K562 (cell line): Measurements from ENCODE around the gene ATXN10. TPM values are rescaled to one million over a fixed set of nuclear protein-coding genes. Genes with fewer than 3 reads are reported as not detected.

Experiments
- ATAC-seq: fragments of 200-7000 bp; cut with Tn5 transposase; 3 replicates; pipeline ENCODE4 v1.9.1; 2020; ENCODE audit warnings: moderate library complexity
- BruUV-seq: library from RNA; stranded (reverse); fragments of 400-500 nt; replicated peaks from 2 replicates; lab custom pipeline; 2021; lab: Mats Ljungman, UMichigan
- CTCF ChIA-PET: fragments of 300-600 bp; formaldehyde crosslinking; extraction: SDS; loops from one replicate; lab custom pipeline; 2021; ENCODE audit warnings: low intra/inter-chr PET ratio; lab: Yijun Ruan, JAX
- POLR2A ChIA-PET: fragments of 300-600, 350-650 bp; sonication (Branson Sonifier 250); formaldehyde crosslinking; extraction: SDS; loops from one replicate; lab custom pipeline; 2021; ENCODE audit warnings: antibody characterized with exemption, inconsistent platforms; lab: Yijun Ruan, JAX
- DNase-seq, 4 experiments: peaks; one replicate each; pipeline versions ENCODE4 v3.0.0 to v3.0.0-alpha.2; 2011 to 2018; ENCODE audit warnings: low spot score in 3 of 4, mixed read lengths in 3 of 4; ENCODE audit errors: extremely low read depth in 1 of 4
- FAIRE-seq: peaks from 2 replicates; lab custom pipeline; 2011; peaks lifted over from hg19 to GRCh38; lab: Jason Lieb, UNC
- H2AFZ ChIP-seq: 2 replicates; pipeline ENCODE4 v1.6.0; 2011; ENCODE audit warnings: low read depth, low read length, control low read depth, inconsistent platforms
- H3K27ac ChIP-seq: fragments of 200-600 bp; 3 replicates; pipeline ENCODE4 v1.8.0; 2011; ENCODE audit warnings: low read depth, mild to moderate bottlenecking, control low read depth, inconsistent platforms, low read length, moderate library complexity, mixed read lengths; ENCODE audit errors: extremely low read depth
- H3K27me3 ChIP-seq, 2 experiments: fragments of 300-600 bp in 1 of 2; 2 replicates in 1 of 2; 3 replicates in 1 of 2; pipeline versions ENCODE4 v1.6.0 to v1.8.0; 2011; ENCODE audit warnings: inconsistent platforms in 2 of 2, low read length in 2 of 2, mild to moderate bottlenecking in 1 of 2, mixed read lengths in 1 of 2, moderate library complexity in 1 of 2; ENCODE audit not compliant: control insufficient read depth in 2 of 2, insufficient read depth in 2 of 2
- H3K36me3 ChIP-seq: fragments of 300-600 bp; 3 replicates; pipeline ENCODE4 v1.8.0; 2011; ENCODE audit warnings: mild to moderate bottlenecking, low read length, inconsistent platforms; ENCODE audit not compliant: control insufficient read depth, insufficient read depth
- H3K4me1 ChIP-seq, 2 experiments: fragments of 200-600 bp in 1 of 2; replicated peaks in 1 of 2; 2 replicates in 1 of 2; 3 replicates in 1 of 2; pipeline versions ENCODE4 v1.5.1 to v1.8.0; 2011; ENCODE audit warnings: inconsistent platforms in 2 of 2, low read length in 2 of 2, mild to moderate bottlenecking in 1 of 2, mixed read lengths in 1 of 2, moderate library complexity in 1 of 2; ENCODE audit not compliant: control insufficient read depth in 2 of 2, insufficient read depth in 2 of 2
- H3K4me2 ChIP-seq: 2 replicates; pipeline ENCODE4 v1.6.1; 2011; ENCODE audit warnings: low read length, control low read depth, inconsistent platforms, mixed read lengths; ENCODE audit not compliant: insufficient read depth
- H3K4me3 ChIP-seq: fragments of 200-600 bp; sonication (generic), shearing (Covaris generic); 2 replicates; pipeline ENCODE4 v1.5.1; 2016; ENCODE audit warnings: control low read depth, inconsistent platforms
- H3K79me2 ChIP-seq: fragments of 200-600 bp; 3 replicates; pipeline ENCODE4 v1.8.0; 2011; ENCODE audit warnings: low read length, inconsistent platforms; ENCODE audit not compliant: control insufficient read depth, insufficient read depth
- H3K9ac ChIP-seq, 2 experiments: 2 replicates each; pipeline versions ENCODE4 v1.6.0 to v1.6.1; 2011; ENCODE audit warnings: low read depth in 2 of 2, low read length in 2 of 2, control low read depth in 1 of 2, inconsistent platforms in 1 of 2, mild to moderate bottlenecking in 1 of 2, mixed read lengths in 1 of 2; ENCODE audit not compliant: insufficient read depth in 1 of 2
- H3K9me1 ChIP-seq: one replicate; pipeline ENCODE4 v1.6.0; 2011; ENCODE audit warnings: inconsistent platforms, mild to moderate bottlenecking, low read length, moderate library complexity; ENCODE audit not compliant: control insufficient read depth, insufficient read depth
- H3K9me3 ChIP-seq: replicated peaks from 2 replicates; pipeline ENCODE4 v1.5.1; 2011; ENCODE audit warnings: low read depth, low read length, inconsistent platforms; ENCODE audit not compliant: control insufficient read depth, insufficient read depth
- H4K20me1 ChIP-seq: replicated peaks from 2 replicates; pipeline ENCODE4 v1.6.1; 2011; ENCODE audit warnings: low read length, inconsistent platforms, mixed read lengths; ENCODE audit not compliant: control insufficient read depth, insufficient read depth
- GMEB1 ChIP-seq: fragments of 250-450 bp; sonication (Bioruptor Pico); IDR thresholded peaks from 2 replicates; pipeline ENCODE4 v1.4.0; 2020; ENCODE audit warnings: mild to moderate bottlenecking
- KDM1A ChIP-seq, 2 experiments: fragments of 450-650 bp; IDR thresholded peaks; 2 replicates each; pipeline ENCODE4 v1.6.1; 2016; ENCODE audit warnings: mild to moderate bottlenecking in 2 of 2
- RBM15 ChIP-seq: fragments of 200-400 bp; formaldehyde crosslinking; IDR thresholded peaks from 2 replicates; pipeline ENCODE4 v1.6.1; 2018; ENCODE audit warnings: mild to moderate bottlenecking, low read length, moderate library complexity; ENCODE audit not compliant: insufficient read depth
- RBM39 ChIP-seq: fragments of 200-400 bp; formaldehyde crosslinking; optimal IDR thresholded peaks from 2 replicates; pipeline ENCODE3; 2018; ENCODE audit warnings: low read depth, low read length
- ZNF133 ChIP-seq: fragments of 250-450 bp; sonication (Bioruptor Pico); IDR thresholded peaks from 2 replicates; pipeline ENCODE4 v1.4.0; 2020; ENCODE audit warnings: mild to moderate bottlenecking
- WGBS: fragments of 100-300 bp; shearing (Covaris generic); methylation state at CpG from one replicate; pipeline ENCODE4 v1.1.6; 2016; ENCODE audit warnings: low coverage, mixed read lengths; ENCODE audit not compliant: insufficient coverage; ENCODE audit errors: missing lambda C conversion rate; 5-methylcytosine and 5-hydroxymethylcytosine counted together
- in situ Hi-C: fragments of 300-500 bp; cut with MboI; formaldehyde crosslinking; loops from 4 replicates; pipeline ENCODE4 v1.15.0; 2018; ENCODE audit warnings: inconsistent platforms, mixed read lengths
- intact Hi-C: fragments of 100-400 bp; cut with micrococcal nuclease; formaldehyde crosslinking; loops from 2 replicates; pipeline ENCODE4 v1.14.2; 2022
- polyA plus RNA-seq, 8 experiments: library from polyadenylated mRNA; depleted of rRNA in 4 of 8; stranded (reverse) in 5 of 8; unstranded in 3 of 8; fragments of >200 nt; fragmentation: Nextera tagmentation in 2 of 8; fragmentation: Illumina TruSeq in 1 of 8; extraction: Ambion mirVana in 2 of 8; extraction: Trizol in 1 of 8; gene quantifications; 2 replicates each; pipeline versions ENCODE4 v1.2.1 to v1.2.3, GENCODE V29; 2011 to 2014; ENCODE audit warnings: inconsistent platforms in 1 of 8, missing spikeins in 1 of 8
- total RNA-seq, 7 experiments: library from RNA; depleted of rRNA in 6 of 7; stranded (reverse); fragments of >200 nt in 6 of 7; fragmentation: Illumina TruSeq in 2 of 7; extraction: Trizol in 2 of 7; gene quantifications; 2 replicates each; pipeline versions ENCODE4 v1.2.1 to v1.2.3, GENCODE V29; 2011 to 2021; ENCODE audit warnings: low replicate concordance in 1 of 7

Gene ATXN10
- total and polyA plus RNA-seq, 9 of the 15 experiments (the other 6 are each of a cell fraction or from before 2014, with no cell fraction given): 11.5 to 190 (median 33.6) TPM

GRCh38 chr22:45686004-45686403 is 14.4 kb downstream of the ATXN10 start (continued):
- TF ChIP-seq GMEB1 (no peak), RBM15 (no peak)

GRCh38 chr22:45686836-45687235 is 15.2 kb downstream of the ATXN10 start:
- no peak overlapping the region for H3K4me3 ChIP-seq
- TF ChIP-seq KDM1A (IDR thresholded peaks at IDR 0.05): no peak
- no peak for TF ChIP-seq ZNF133 (CRISPR knock-in tag)
- TF ChIP-seq RBM39: no peak
- no peak overlapping the region for H2AFZ ChIP-seq
- DNase-seq (no peak), FAIRE-seq (no peak), ATAC-seq (no peak)
- WGBS: 87% methylated on average over 3 of the region's 5 CpGs
- H3K4me2 ChIP-seq: no peak overlapping the region
- in situ Hi-C loops (no loop called here), intact Hi-C loops (no loop called here)
- H3K79me2 ChIP-seq: peaks cover 12% of the 10 kb centered on the region
- no peak overlapping the region for H3K9ac ChIP-seq
- POLR2A ChIA-PET: interaction anchor here (0.7 kb wide), 1 partner anchor 14 kb away, joined by 3 read pairs; no protein-coding TSS in a partner anchor
- H3K9me1 ChIP-seq: no peaks in the 10 kb centered on the region
- peaks cover 10% of the 10 kb centered on the region; the same call in 2 of the 3 replicates for H3K36me3 ChIP-seq
- CTCF ChIA-PET: no interaction called here
- peaks cover 5 to 11% of the 10 kb centered on the region in 2 experiments; a peak in 3 of 5 replicates for H3K4me1 ChIP-seq
- peaks cover 10% of the 10 kb centered on the region for H4K20me1 ChIP-seq
- H3K27me3 ChIP-seq: no peaks in the 10 kb centered on the region
- no peaks in the 10 kb centered on the region for H3K9me3 ChIP-seq
- no TSS peak for BruUV-seq
- H3K27ac ChIP-seq: no peak overlapping the region
